A673 (cell line): Measurements from ENCODE around the gene ANAPC5. TPM values are rescaled to one million over a fixed set of nuclear protein-coding genes. Genes with fewer than 3 reads are reported as not detected.

Experiments used
- Bru-seq: library from RNA; stranded (reverse); fragments of 400-500 nt; gene quantifications from one replicate; lab custom pipeline; 2021; lab: Mats Ljungman, UMichigan
- BruChase-seq, 2 experiments: library from RNA; stranded (reverse); fragments of 400-500 nt; gene quantifications; one replicate each; lab custom pipeline; 2021; lab: Mats Ljungman, UMichigan
- BruUV-seq: library from RNA; stranded (reverse); fragments of 400-500 nt; replicated peaks from 2 replicates; lab custom pipeline; 2021; lab: Mats Ljungman, UMichigan
- CTCF ChIA-PET: fragments of 300-600 bp; sonication (Branson Sonifier 250); formaldehyde crosslinking; loops from one replicate; lab custom pipeline; 2022; ENCODE audit warnings: antibody characterized with exemption; lab: Charles Lee
- POLR2A ChIA-PET: fragments of 300-600 bp; sonication (Branson Sonifier 250); formaldehyde crosslinking; loops from one replicate; lab custom pipeline; 2022; ENCODE audit warnings: antibody characterized with exemption; ENCODE audit not compliant: low non-redundant PET; lab: Charles Lee
- DNase-seq: peaks from one replicate; pipeline ENCODE4 v3.0.0-alpha.2; 2015; ENCODE audit warnings: low spot score
- H3K27ac ChIP-seq: fragments of 200-600 bp; sonication (generic); 2 replicates; pipeline ENCODE4 v1.5.1; 2016; ENCODE audit warnings: mixed run types, low read depth, mild to moderate bottlenecking, mixed read lengths, antibody characterized with exemption, low read length; ENCODE audit not compliant: poor library complexity, severe bottlenecking
- H3K27me3 ChIP-seq: fragments of 200-600 bp; sonication (generic); replicated peaks from 2 replicates; pipeline ENCODE4 v1.6.1; 2017; ENCODE audit warnings: mixed run types, low read depth, mild to moderate bottlenecking, mixed read lengths, antibody characterized with exemption, low read length; ENCODE audit not compliant: insufficient read depth, poor library complexity
- H3K36me3 ChIP-seq: fragments of 200-600 bp; sonication (generic); 2 replicates; pipeline ENCODE4 v1.6.1; 2016; ENCODE audit warnings: mixed run types, mild to moderate bottlenecking, mixed read lengths, antibody characterized with exemption, low read length; ENCODE audit not compliant: insufficient read depth, poor library complexity, severe bottlenecking
- H3K4me1 ChIP-seq: fragments of 200-600 bp; sonication (generic); 2 replicates; pipeline ENCODE4 v1.6.1; 2017; ENCODE audit warnings: mixed run types, mild to moderate bottlenecking, mixed read lengths, antibody characterized with exemption, low read length; ENCODE audit not compliant: insufficient read depth, poor library complexity, severe bottlenecking
- H3K4me3 ChIP-seq: fragments of 200-600 bp; sonication (generic); 2 replicates; pipeline ENCODE4 v1.5.1; 2016; ENCODE audit warnings: low read depth, mixed run types, mild to moderate bottlenecking, mixed read lengths, low read length; ENCODE audit not compliant: poor library complexity, severe bottlenecking
- H3K9me3 ChIP-seq: fragments of 200-600 bp; sonication (generic); 2 replicates; pipeline ENCODE4 v1.6.1; 2016; ENCODE audit warnings: mixed run types, low read depth, mild to moderate bottlenecking, mixed read lengths, antibody characterized with exemption, low read length; ENCODE audit not compliant: poor library complexity, severe bottlenecking
- EZH2 ChIP-seq: fragments of 200-600 bp; sonication (generic); IDR thresholded peaks from 2 replicates; pipeline ENCODE4 v1.6.1; 2017; ENCODE audit warnings: borderline replicate concordance, low read depth, mild to moderate bottlenecking, mixed read lengths, antibody characterized with exemption, low read length; ENCODE audit not compliant: poor library complexity, severe bottlenecking
- intact Hi-C: fragments of 100-400 bp; cut with micrococcal nuclease; formaldehyde crosslinking; loops from one replicate; pipeline ENCODE4 v1.10.0; 2022; ENCODE audit not compliant: unreplicated experiment
- long read RNA-seq: library from polyadenylated mRNA; stranded (forward); transcript quantifications from one replicate; pipeline ENCODE4 v2.0.0, GENCODE V29; 2022
- total RNA-seq: library from RNA; stranded (reverse); gene quantifications from 2 replicates; pipeline ENCODE4 v1.2.3, GENCODE V29; 2021
- TF ChIP-seq, protein P1 (sequence below): fragments of 300-800, 200-600 bp; sonication (generic); conservative IDR thresholded peaks from 2 replicates; pipeline ENCODE4 v1.5.1; 2017; ENCODE audit warnings: low read depth, mild to moderate bottlenecking, antibody characterized with exemption, low read length, moderate library complexity, mixed read lengths

Gene ANAPC5, protein sequence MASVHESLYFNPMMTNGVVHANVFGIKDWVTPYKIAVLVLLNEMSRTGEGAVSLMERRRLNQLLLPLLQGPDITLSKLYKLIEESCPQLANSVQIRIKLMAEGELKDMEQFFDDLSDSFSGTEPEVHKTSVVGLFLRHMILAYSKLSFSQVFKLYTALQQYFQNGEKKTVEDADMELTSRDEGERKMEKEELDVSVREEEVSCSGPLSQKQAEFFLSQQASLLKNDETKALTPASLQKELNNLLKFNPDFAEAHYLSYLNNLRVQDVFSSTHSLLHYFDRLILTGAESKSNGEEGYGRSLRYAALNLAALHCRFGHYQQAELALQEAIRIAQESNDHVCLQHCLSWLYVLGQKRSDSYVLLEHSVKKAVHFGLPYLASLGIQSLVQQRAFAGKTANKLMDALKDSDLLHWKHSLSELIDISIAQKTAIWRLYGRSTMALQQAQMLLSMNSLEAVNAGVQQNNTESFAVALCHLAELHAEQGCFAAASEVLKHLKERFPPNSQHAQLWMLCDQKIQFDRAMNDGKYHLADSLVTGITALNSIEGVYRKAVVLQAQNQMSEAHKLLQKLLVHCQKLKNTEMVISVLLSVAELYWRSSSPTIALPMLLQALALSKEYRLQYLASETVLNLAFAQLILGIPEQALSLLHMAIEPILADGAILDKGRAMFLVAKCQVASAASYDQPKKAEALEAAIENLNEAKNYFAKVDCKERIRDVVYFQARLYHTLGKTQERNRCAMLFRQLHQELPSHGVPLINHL
- total RNA-seq, result 142 and 145 TPM in 2 replicates
- percentile 84 among the genes with signal in this experiment for Bru-seq, nascent RNA
- BruChase-seq, experiment 1, labeled RNA remaining after a 2-hour chase, result percentile 92 among the genes with signal in this experiment
- BruChase-seq, experiment 2, labeled RNA remaining after a 6-hour chase, result percentile 90 among the genes with signal in this experiment
- long read RNA-seq, transcript ANAPC5-218 (17 exons, 2,400 nt), result minor isoform, 107 of 448 reads
- long read RNA-seq, transcript ANAPC5-201 (17 exons, 2,513 nt), result major isoform, 229 of 448 reads
- long read RNA-seq, partial matches to known transcripts, result 15 of 448 reads
- long read RNA-seq, other reads (novel, unspliced or antisense), result 95 of 448 reads

- H3K4me1 ChIP-seq, result no peaks in the 10 kb centered on the region
- peak within 1 kb of the TSS; percentile 78 for H3K27ac ChIP-seq
- peak; percentile 99 for DNase-seq
- H3K9me3 ChIP-seq, result no peaks in the 10 kb centered on the region
- H3K27me3 ChIP-seq, result no peaks in the 10 kb centered on the region
- ChIA-PET CTCF (interaction anchor here (0.6 to 0.9 kb wide), 2 partner anchors 17 to 23 kb away, joined by 3 read pairs; no protein-coding TSS in a partner anchor), POLR2A (interaction anchor here (0.6 to 0.9 kb wide), 3 partner anchors 17 to 54 kb away, joined by 5 to 12 read pairs (median 5); no protein-coding TSS in a partner anchor)
- intact Hi-C loops, result loop anchor here (5.0 kb wide), 1 partner anchor 50 kb away; the partner anchor contains the start of gene RNF34
- H3K36me3 ChIP-seq, result peaks cover under 1% of the 10 kb centered on the region
- TSS peak; percentile 45 for BruUV-seq
- TF ChIP-seq EZH2, result no peak
- TF ChIP-seq, protein P1, sequence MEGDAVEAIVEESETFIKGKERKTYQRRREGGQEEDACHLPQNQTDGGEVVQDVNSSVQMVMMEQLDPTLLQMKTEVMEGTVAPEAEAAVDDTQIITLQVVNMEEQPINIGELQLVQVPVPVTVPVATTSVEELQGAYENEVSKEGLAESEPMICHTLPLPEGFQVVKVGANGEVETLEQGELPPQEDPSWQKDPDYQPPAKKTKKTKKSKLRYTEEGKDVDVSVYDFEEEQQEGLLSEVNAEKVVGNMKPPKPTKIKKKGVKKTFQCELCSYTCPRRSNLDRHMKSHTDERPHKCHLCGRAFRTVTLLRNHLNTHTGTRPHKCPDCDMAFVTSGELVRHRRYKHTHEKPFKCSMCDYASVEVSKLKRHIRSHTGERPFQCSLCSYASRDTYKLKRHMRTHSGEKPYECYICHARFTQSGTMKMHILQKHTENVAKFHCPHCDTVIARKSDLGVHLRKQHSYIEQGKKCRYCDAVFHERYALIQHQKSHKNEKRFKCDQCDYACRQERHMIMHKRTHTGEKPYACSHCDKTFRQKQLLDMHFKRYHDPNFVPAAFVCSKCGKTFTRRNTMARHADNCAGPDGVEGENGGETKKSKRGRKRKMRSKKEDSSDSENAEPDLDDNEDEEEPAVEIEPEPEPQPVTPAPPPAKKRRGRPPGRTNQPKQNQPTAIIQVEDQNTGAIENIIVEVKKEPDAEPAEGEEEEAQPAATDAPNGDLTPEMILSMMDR, result peak; percentile 24; the same call in 1 of the 2 replicates
- H3K4me3 ChIP-seq, result peak within 1 kb of the TSS; percentile 89
These were observed at the start of gene ANAPC5 for GRCh38 chr12:121351820-121352681. TSS of gene ANAPC5 (minus strand) at chr12:121352411. CDS start at chr12:121352340, 71 bp downstream.

GRCh38 chr12:121400332-121401139 is 48.3 kb upstream of the ANAPC5 start:
- POLR2A ChIA-PET, result no interaction called here
- no peak for TF ChIP-seq EZH2
- TF ChIP-seq, protein P1, result no peak
- CTCF ChIA-PET, result interaction anchor here (0.5 to 0.6 kb wide), 2 partner anchors 41 to 48 kb away, joined by 3 to 4 read pairs; no protein-coding TSS in a partner anchor
- peak; percentile 50 for DNase-seq
- H3K27me3 ChIP-seq, result no peaks in the 10 kb centered on the region
- peaks cover 11% of the 10 kb centered on the region for H3K36me3 ChIP-seq
- peak overlapping the region; percentile 89 for H3K27ac ChIP-seq
- H3K4me3 ChIP-seq, result peak overlapping the region; percentile 88
- H3K4me1 ChIP-seq, result peaks cover 23% of the 10 kb centered on the region
- no TSS peak for BruUV-seq
- H3K9me3 ChIP-seq, result no peaks in the 10 kb centered on the region
- intact Hi-C loops, result loop anchor here (5.0 kb wide), 1 partner anchor 48 kb away; the partner anchor contains the start of gene ANAPC5
